ENCODE data around the gene MFSD2A.
"Not testable (repeated sequence)": the region's sequence is repeated elsewhere in the genome, so short reads cannot be mapped to it uniquely, and the experiment has no call there.

The MFSD2A gene

GRCh38 chr1:39940980-39941871 lies 13.7 kb upstream of the MFSD2A start:
- DNase-seq (ENCODE audit: low spot score): no peak

GRCh38 chr1:39943471-39944290 lies 11.3 kb upstream of the MFSD2A start:
- no peak for DNase-seq (ENCODE audit: low spot score)

DNA sequence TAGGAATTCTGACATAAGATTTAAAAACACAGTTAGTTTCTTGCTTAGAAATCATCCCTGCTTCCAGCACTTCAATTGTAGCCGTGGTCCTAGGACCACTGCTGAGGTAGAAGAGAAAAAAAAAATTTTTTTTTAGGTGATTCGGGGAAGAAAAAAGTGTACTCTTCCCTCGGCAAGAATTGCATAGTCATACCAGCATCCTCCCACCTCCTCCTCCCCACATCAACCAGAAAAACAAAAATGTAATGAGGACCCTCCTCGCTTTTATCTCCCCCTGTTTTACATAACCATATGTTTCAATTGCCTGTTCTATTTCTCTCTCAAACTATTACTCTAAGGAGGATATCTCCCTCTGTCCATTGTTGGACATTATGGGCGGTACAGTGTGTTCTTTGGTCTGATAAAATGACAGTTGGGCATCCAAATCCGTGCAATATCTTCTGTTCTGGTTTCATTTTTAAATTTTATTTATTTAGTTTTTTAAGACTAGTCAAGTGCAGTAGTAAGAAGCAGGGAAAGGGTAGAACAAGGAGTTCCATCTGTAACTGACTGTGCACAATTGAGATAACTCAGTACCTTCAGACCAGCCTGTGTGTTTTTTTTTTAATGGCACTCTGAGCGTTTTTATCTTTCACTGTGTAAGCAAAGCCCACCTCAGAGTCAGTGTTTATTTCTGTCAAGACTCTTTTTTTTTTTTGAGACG lies 10.4 kb upstream of the MFSD2A start:
- no peak for DNase-seq (ENCODE audit: low spot score)

- DNase-seq (ENCODE audit: low spot score): no peak
These were observed 8.7 kb upstream of the MFSD2A start for GRCh38 chr1:39946216-39946615.

- DNase-seq (ENCODE audit: low spot score): no peak
These were observed 7.7 kb upstream of the MFSD2A start for GRCh38 chr1:39947260-39947659.

DNA sequence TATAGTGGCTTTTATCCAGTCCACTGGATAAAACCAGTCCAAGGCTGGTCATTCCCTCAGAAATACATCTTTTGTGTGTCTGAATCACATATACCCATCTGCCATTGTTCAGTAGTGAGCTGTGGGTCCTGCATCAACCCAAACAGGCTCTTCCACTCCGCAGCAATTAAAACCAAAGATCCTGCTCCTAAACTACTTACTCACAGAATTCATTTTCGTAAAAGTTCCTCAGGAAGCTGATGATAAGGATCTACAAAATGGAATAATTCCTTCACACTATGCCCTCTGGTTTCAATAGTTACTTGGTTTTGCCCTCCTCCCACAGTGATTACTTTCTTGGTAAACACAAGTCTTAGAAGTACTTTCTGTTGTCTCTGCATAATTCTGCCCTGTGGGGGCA lies 5.1 kb upstream of the MFSD2A start:
- no peak for DNase-seq (ENCODE audit: low spot score)

DNA sequence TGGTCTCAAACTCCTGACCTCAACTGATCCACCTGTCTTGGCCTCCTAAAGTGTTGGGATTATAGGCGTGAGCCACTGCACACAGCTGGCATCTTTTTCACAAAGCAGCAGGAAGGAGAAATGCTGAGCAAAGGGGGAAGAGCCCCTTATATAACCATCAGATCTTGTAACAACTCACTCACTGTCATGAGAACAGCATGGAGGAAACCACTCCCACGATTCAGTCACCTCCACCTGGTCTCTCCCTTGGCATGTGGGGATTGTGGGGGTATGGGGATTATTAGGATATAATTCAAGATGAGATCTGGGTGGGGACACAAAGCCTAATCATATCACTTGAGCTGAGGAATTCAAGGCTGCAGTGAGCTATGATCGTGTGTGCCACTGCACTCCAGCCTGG lies 3.0 kb upstream of the MFSD2A start:
- no peak for DNase-seq (ENCODE audit: low spot score)

DNA sequence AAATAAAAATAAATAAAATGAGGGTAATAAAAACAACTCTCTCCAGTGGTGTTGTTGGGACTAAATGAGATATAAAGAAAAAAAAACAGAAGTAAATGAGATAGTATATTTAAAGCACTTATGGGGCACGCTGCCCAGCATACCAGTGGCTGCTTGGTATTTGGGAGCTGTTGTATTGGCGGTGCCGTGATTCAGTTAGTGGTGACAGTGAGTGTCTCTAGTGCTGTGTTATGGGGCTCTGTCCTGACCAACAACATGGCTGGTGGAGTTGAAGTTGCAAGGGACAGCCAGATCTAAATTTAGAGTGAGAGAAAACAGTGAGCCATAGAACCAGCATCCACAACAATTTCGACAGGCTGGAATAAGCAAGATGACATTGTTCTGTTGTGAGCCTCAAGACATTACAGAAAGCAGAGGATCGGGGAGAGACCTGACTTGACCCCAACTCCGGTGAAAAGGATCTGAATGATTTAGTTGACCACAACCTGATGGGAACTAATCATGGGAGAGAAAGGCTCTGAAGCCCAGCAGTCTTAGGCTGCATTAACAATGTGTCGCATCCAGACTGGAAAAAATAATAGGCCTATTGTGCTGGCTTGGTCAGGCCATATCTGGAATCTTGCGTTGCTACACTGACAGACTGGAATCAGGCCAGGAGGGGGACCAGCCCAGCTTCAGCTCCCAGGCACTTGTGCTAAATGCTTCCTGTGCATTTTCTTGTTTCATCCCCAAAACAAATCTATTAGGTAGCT lies 2.4 kb upstream of the MFSD2A start:
- no peak for DNase-seq (ENCODE audit: low spot score)

DNA sequence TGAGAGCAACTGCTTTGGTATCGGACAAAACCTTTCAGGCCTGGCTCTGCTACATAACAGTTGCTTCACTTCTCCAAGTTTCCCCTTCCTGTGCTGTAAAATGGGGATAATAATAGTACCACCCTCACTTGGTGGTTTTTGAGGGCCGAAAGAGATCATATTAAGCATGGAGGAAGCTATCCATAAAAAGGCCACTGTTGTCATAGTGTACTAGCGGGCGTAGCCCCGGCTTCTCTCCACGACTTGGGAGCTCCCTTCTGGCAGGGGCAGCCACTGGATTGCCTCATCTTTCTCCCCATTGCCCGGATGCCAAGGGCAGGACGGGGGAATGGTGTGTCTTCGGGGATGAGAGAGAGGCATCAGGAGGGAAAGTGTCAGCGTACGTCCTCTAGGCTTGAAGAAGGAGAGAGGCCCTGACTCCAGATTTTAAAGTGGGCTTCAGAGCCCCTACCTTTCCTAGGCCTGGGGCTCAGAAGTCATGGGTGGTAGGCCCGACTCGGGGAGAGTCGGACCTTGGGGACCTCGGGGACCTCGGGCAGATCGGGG lies 548 bp upstream of the MFSD2A start:
- DNase-seq (ENCODE audit: low spot score): no peak

- peak; percentile 74 for DNase-seq (ENCODE audit: low spot score)
These were observed 898 bp downstream of the MFSD2A start for GRCh38 chr1:39955547-39956539.

DNA sequence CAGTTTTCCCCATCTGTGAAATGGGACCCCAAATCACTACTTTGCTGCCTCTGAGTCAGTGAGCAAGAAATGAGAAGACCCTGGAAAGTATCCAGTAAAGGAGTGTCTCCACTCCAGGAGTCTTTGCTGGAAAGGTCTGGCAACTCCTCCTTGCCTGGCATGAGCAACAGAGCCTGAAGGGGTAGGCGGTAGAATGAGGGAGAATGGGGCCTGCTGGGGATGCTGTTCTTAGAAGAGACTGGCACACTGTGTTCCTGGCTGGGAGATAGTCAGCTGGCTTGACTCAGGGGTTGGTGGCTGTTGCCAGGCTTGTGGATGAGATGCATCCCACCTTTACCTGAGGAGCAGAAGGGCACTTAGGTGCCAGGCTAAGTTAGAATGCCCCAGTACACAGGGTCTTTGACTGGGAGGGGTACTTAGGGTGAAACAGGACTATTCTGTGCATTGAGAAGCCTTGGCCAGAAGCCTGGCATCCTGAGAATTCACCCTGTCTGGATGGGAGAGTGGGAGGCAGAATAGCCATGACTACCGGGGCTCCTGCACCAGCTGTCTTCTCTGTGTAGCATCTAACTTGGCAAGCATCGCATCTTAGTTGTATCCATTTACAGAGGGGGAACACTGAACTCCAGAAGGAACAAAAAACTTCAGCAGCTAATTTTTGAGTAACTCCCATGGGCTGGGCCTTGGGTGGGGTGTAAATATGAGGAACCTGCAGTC lies 2.5 kb downstream of the MFSD2A start:
- peak; percentile 68 for DNase-seq (ENCODE audit: low spot score)

- no peak for DNase-seq (ENCODE audit: low spot score)
These were observed 3.7 kb downstream of the MFSD2A start for GRCh38 chr1:39958403-39959200.

DNA sequence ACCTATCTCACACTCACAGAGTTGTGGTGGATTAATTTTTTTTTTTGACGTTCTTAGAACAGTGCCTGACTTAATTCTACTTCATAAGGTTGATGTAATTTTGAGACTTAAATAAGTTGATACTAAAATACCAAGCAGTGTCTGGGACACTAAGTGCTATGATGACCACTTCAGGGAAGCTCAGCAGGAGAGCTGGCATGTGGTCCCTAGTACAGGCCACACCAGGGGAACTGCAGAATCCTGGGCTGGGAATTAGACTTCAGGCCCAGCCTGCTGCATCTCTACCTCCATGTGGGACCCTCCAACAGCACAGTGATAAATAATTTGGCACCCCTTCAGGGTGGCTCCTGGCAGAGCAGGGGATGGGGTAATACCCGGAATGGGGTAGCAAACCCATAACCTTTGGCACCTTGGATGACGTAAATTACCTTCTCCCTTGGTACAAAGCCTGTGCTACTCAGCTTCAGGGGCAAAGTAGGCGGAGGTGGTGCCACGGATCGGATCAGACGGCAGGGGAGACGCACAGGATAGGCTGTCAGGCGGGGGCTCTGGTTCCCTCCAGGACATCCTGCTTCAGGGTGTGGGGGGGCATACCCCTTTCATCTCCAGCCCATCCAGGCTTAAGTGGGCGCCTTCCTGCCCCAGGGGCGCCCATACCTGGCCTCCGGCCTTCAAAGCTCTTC lies 4.8 kb downstream of the MFSD2A start:
- DNase-seq (ENCODE audit: low spot score): no peak

DNA sequence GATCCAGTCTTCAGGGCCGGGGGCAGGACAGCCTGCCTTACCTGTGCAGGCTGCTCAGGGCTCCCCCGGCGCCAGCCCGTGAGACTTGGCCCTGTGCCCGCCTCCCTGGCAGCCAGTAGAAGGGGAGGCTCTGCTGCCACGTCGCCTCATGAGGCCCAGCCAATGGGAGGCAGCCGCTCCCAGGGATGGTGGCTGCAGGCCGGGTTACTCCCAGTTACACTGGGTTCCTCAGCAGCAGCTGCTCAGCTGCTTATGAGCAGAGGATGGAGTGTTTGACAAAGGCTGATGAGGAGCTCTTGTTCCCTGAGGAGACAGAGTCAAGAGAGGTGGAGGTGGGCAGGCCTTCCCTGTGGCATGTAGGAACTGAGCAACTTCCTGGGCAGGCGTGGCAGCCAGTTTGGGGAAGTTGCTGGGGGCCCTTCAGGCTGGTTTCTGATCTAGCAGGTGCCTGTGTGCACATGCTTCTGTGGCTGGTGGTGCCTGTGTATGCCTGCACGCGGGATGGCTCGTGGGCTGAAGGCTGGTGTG lies 5.5 kb downstream of the MFSD2A start:
- peak; percentile 17 for DNase-seq (ENCODE audit: low spot score)

GRCh38 chr1:39962450-39962825 lies 7.5 kb downstream of the MFSD2A start:
- no peak for DNase-seq (ENCODE audit: low spot score)

- DNase-seq (ENCODE audit: low spot score): not testable (repeated sequence)
These were observed 8.0 kb downstream of the MFSD2A start for GRCh38 chr1:39962964-39963363.

- DNase-seq (ENCODE audit: low spot score): no peak
These were observed 9.6 kb downstream of the MFSD2A start for GRCh38 chr1:39964552-39964951.

DNA sequence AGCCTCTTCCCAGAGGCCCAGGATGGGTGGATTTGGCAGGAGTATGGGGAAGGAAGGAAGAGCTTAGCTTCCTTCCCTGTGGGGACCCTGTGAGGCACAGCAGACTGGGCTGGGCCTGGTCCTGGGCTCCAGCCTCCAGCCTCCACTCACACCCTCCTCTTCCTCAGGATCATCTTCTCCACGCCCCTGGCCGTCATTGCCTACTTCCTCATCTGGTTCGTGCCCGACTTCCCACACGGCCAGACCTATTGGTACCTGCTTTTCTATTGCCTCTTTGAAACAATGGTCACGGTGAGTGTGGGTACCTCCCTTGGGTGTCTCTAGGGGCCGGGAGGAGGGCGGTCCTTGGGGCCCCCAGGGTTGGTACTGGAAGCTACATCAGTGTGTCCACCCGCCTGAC lies 10.1 kb downstream of the MFSD2A start:
- no peak for DNase-seq (ENCODE audit: low spot score)

Data from kidney tubule cell (primary cell).